Activated T-cell treated with anti-CD3 and anti-CD28 coated beads, Interleukin-2, amount 50 U/mL, for 24 hours (primary cell): ENCODE results near the gene COG4.
A peak's percentile ranks its signal among the peaks of the same experiment; 100 is the strongest.
"Not testable (repeated sequence)": the region's sequence is repeated elsewhere in the genome, so short reads cannot be mapped to it uniquely, and the experiment has no call there.

ENCODE experiments used
- DNase-seq: peaks from one replicate; pipeline ENCODE4 v3.0.0-alpha.2; 2020
- H3K27ac Mint-ChIP-seq: 2 replicates; pipeline ENCODE4 v1.8.0; 2020; ENCODE audit warnings: mild to moderate bottlenecking, mixed read lengths
- H3K27me3 Mint-ChIP-seq: 2 replicates; pipeline ENCODE4 v1.8.0; 2020; ENCODE audit warnings: mixed read lengths
- H3K36me3 Mint-ChIP-seq: 2 replicates; pipeline ENCODE4 v1.8.0; 2020; ENCODE audit warnings: low read depth, mixed read lengths
- H3K4me1 Mint-ChIP-seq: 2 replicates; pipeline ENCODE4 v1.8.0; 2020; ENCODE audit warnings: low read depth, mixed read lengths
- H3K4me3 Mint-ChIP-seq: 2 replicates; pipeline ENCODE4 v1.8.0; 2020; ENCODE audit warnings: mild to moderate bottlenecking, moderate library complexity, mixed read lengths
- H3K9me3 Mint-ChIP-seq: 2 replicates; pipeline ENCODE4 v1.8.0; 2020; ENCODE audit warnings: mixed read lengths

COG4 gene

DNA sequence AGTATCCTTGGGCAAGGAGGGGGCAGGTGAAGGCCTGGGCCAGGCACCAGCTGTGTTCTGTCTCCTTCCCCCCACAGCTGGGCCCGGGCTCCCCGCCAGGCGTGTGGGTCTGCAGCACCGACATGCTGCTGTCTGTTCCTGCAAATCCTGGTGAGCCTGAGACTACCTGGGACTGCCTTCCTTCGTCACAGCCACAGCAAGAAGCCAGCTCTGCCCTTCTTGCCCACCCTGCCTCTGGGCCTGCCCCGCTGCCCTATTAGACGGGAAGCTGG lies 56.6 kb downstream of the COG4 start:
- H3K27ac Mint-ChIP-seq = no peak overlapping the region
- H3K9me3 Mint-ChIP-seq = no peaks in the 10 kb centered on the region
- no peak for DNase-seq
- no peak overlapping the region for H3K4me3 Mint-ChIP-seq
- H3K4me1 Mint-ChIP-seq = no peaks in the 10 kb centered on the region
- no peaks in the 10 kb centered on the region for H3K27me3 Mint-ChIP-seq
- H3K36me3 Mint-ChIP-seq = peaks cover 18% of the 10 kb centered on the region

DNA sequence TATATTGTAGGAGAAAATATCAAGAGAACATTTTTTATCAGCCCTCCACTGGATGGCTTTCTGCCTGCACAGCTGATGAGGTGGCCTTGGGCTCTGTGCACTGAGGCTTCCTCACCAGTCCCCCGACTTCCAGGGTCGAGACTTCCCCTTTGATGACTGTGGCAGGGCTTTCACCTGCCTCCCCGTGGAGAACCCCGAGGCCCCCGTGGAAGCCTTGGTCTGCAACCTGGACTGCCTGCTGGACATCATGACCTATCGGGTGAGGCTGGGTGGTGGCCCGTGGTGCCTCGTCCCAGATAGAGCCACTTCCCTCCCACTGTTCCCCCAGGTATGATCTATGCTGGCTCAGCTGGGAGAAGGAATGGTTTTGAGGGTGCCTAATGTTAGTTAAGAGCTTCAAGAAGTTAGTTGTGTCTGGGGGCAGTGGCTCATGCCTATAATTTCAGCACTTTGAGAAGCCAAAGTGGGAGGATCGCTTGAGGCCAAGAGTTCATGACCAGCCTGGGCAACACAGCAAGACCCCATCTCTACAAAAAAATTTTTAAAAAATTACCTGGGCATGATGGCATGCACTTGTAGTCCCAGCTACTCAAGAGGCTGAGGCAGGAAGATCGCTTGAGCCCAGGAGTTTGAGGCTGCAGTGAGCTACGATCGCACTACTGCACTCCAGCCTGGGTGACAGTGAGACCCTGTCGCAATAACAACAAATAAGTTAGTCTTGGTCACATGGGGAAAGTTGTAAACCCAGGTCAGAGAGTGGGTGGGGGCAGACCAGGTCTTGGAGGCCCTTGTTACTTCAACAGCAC lies 57.2 kb downstream of the COG4 start:
- H3K27ac Mint-ChIP-seq = no peak overlapping the region
- no peaks in the 10 kb centered on the region for H3K9me3 Mint-ChIP-seq
- peaks cover 17% of the 10 kb centered on the region for H3K36me3 Mint-ChIP-seq
- H3K4me1 Mint-ChIP-seq = no peaks in the 10 kb centered on the region
- H3K4me3 Mint-ChIP-seq = no peak overlapping the region
- H3K27me3 Mint-ChIP-seq = no peaks in the 10 kb centered on the region
- no peak for DNase-seq

DNA sequence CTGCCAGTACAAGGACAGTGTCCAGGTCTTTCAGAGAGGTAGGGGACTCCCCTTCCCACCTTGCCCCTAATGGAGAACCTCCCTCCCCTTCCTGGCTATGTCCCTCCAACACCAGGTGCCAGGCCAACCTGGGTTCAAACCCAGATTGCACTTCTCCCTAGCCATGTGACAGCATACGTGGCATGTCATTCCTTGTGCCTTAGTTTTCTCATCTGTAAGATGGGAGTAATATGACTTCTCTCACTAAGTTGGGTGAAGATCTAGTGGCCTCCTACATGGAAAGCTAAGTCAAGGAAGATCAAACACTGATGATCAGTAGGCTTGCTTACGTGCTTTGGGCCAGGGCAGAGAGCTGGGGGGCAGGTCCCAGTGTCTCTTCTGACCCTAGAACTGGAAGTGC lies 60.1 kb downstream of the COG4 start:
- Mint-ChIP-seq H3K36me3 (peaks cover 12% of the 10 kb centered on the region), H3K27ac (no peak overlapping the region), H3K4me1 (peaks cover 1% of the 10 kb centered on the region), H3K4me3 (no peak overlapping the region), H3K27me3 (no peaks in the 10 kb centered on the region), H3K9me3 (no peaks in the 10 kb centered on the region)
- no peak for DNase-seq

DNA sequence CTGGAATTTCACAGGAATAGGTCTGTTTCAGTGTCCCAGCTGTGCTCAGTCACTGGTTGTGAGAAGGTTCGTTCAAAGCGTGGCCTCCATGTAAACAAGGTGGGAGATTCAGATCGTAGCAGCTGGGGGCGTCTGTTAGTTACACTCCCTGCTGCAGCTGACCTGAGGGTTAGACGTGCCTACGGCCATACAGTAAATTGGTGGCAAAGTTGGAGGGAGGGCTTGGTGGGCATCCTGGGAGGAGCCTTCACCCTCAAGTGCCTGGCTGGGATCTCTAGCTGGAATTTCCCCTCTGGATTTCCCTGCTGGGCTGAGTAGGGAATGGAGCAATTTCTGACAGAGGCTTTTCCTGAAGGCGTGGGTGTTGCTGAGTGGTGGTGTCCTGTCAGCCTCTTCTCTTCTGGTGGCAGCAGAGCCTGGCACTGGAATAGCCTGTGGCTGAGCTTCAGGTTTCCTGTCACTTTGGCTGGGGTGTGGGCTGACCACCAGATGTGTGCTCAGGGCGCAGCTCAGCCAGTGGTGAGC lies 62.6 kb downstream of the COG4 start:
- H3K9me3 Mint-ChIP-seq = no peaks in the 10 kb centered on the region
- H3K4me1 Mint-ChIP-seq = peaks cover 7% of the 10 kb centered on the region
- no peaks in the 10 kb centered on the region for H3K27me3 Mint-ChIP-seq
- H3K4me3 Mint-ChIP-seq = no peak overlapping the region
- no peak overlapping the region for H3K27ac Mint-ChIP-seq
- no peak for DNase-seq
- H3K36me3 Mint-ChIP-seq = peaks cover 5% of the 10 kb centered on the region

DNA sequence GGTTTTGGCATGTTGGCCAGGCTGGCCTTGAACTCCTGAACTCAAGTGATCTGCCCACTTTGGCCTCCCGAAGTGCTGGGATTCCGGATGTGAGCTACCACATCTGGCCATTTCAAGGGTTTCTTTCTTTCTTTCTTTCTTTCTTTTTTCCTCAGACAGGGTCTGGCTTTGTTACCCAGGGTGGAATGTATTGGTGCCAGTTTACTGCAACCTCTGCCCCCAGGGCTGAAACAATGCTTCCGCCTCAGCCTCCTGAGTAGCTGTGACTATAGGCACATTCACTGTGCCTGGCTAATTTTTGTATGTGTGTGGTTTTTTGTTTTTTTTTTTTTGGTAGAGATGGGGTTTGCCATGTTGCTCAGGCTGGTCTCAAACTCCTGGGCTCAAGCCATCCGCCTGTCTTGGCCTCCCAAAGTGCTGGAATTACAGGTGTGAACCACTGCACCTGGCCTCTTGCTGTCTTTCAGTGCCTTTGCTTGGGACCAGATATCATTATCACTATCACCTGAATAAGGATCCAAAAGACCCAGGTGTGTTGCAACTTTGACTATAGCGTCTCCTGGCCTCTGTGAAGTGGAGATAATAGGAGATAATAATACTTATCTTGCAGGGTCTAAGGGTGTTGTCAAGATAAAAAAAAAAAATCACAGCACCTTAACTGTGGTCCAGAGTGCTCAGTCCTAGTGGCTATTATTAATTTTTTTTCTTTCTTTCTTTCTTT lies 65.7 kb downstream of the COG4 start:
- no peaks in the 10 kb centered on the region for H3K27me3 Mint-ChIP-seq
- peaks cover 7% of the 10 kb centered on the region for H3K36me3 Mint-ChIP-seq
- H3K4me3 Mint-ChIP-seq = no peak overlapping the region
- no peak for DNase-seq
- H3K9me3 Mint-ChIP-seq = no peaks in the 10 kb centered on the region
- H3K27ac Mint-ChIP-seq = no peak overlapping the region
- H3K4me1 Mint-ChIP-seq = peaks cover 25% of the 10 kb centered on the region

DNA sequence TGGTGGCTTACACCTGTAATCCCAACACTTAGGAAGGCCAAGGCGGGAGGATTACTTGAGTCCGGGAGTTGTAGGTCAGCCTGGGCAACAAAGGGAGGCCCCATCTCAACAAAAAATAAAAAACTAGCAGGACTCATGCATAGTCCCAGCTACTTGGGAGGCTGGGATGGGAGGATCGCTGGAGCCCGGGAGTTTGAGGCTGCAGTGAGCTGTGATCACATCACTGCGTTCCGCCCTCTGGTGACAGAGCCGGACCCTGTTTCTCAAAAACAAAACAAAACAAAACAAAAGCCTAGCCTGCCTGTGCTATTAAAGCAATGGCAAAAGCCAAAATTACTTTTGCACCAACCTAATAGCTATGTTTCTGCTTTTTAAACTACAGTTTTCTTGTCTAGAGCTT lies 67.4 kb downstream of the COG4 start:
- peak overlapping the region; percentile 88 for H3K4me3 Mint-ChIP-seq
- no peaks in the 10 kb centered on the region for H3K9me3 Mint-ChIP-seq
- peaks cover 7% of the 10 kb centered on the region for H3K36me3 Mint-ChIP-seq
- H3K27ac Mint-ChIP-seq = peak overlapping the region; percentile 12
- no peaks in the 10 kb centered on the region for H3K27me3 Mint-ChIP-seq
- peaks cover 25% of the 10 kb centered on the region for H3K4me1 Mint-ChIP-seq
- DNase-seq = no peak

DNA sequence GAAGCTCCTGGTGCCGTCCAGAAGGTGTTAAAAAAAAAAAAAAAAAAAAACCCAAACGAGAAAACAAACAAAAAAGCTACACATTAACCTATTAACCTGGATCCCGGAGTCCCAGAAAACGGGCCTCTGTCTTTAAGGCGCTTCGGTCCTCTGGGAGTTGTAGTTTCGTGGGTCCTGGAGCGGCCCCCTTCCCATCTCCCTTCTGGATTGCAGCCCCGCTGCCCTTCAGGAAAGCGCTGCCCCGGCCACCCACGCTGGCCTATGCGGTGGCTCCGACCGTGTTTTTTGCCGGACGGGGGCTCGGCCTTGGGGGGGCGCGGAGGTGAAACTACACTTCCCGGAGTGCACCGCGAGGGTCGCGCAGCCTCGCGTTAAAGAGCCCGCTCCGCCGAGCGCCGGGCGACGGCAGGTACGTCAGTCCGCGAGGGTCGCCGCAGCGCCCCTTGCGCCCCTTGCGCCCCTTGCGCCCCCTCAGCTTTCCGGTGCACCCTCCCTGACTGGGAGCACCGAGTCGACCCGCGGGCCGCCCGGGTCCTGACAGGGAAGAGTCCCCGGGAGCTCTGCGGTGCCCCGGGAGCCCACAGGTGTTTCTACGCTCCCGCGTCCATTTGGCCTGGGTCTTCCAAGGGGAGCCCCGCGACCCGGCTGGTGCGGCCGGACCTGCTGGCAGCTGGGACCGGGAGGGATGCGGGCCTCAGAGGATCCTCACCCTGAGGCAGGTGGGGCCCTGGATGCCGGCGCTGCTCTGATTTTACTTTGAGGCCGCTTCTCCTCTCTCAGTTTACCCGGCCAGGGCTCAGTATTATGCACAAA lies 68.9 kb downstream of the COG4 start, which contains the start of gene FCSK:
Gene FCSK (plus strand): TSS at position 374 of the 813 bp plus-strand sequence. CDS start 8,596 bp downstream, outside the sequence.
- Mint-ChIP-seq H3K9me3 (no peaks in the 10 kb centered on the region), H3K27ac (peak within 1 kb of the TSS; percentile 96), H3K27me3 (no peaks in the 10 kb centered on the region), H3K4me1 (peaks cover 29% of the 10 kb centered on the region), H3K4me3 (peak within 1 kb of the TSS; percentile 88), H3K36me3 (peaks cover 7% of the 10 kb centered on the region)
- peak; percentile 87 for DNase-seq

DNA sequence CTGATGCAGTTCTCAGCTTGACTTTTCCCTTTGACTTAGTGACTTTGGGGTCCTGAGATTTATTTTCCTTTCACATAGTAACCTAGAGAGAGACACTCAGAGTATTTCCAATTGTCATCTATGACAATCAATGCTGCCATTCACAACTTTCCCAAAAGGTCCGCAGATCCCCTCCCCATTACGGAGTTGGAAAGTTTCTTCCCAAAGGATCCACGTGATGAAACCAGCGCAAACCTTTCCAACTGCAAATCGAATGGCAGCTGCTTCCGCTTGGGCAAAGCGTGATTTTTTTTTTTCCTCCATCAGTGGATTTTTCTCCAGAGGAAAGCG lies 69.5 kb downstream of the COG4 start:
- H3K27me3 Mint-ChIP-seq = no peaks in the 10 kb centered on the region

DNA sequence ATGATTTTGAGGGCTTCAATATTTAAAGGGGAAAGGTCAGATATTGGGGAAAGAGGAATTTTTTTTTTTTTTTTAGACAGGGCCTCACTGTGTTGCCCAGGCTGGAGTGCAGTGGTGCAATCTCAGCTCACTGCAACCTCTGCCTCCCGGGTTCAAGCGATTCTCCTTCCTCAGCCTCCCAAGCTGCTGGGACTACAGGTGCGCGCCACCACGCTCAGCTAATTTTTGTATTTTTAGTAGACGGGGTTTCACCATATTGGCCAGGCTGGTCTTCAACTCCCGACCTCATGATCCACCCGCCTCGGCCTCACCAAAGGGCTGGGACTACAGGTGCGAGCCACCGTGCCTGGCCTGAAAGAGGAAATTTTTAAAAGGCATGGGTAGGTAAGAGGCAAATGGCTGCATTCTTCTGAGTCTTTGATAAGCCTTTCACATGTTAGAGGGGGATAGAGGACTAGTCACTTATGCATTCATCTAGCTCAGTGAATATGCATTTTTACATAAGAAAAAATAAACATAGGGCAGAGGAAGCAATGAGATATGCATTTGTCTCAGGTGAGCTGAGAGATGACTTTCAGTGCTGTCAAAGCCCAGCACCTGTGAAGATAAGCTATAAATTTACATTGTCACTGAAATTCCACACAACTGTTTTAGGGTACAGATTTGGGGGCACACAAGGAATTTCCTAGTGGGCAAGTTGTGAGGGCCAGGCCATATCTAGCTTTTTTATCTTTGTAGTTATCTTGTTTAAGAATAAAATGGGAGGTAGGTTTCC lies 70.0 kb downstream of the COG4 start:
- Mint-ChIP-seq H3K36me3 (peaks cover 7% of the 10 kb centered on the region), H3K4me1 (peaks cover 29% of the 10 kb centered on the region), H3K27ac (peak overlapping the region; percentile 96), H3K27me3 (no peaks in the 10 kb centered on the region), H3K9me3 (no peaks in the 10 kb centered on the region), H3K4me3 (peak overlapping the region; percentile 88)
- DNase-seq = no peak

More for the DNA sequence above, 69.5 kb downstream of the COG4 start:
- H3K9me3 Mint-ChIP-seq = no peaks in the 10 kb centered on the region
- peak overlapping the region; percentile 96 for H3K27ac Mint-ChIP-seq
- H3K36me3 Mint-ChIP-seq = peaks cover 7% of the 10 kb centered on the region
- H3K4me1 Mint-ChIP-seq = peaks cover 29% of the 10 kb centered on the region
- DNase-seq = no peak
- H3K4me3 Mint-ChIP-seq = peak overlapping the region; percentile 88

DNA sequence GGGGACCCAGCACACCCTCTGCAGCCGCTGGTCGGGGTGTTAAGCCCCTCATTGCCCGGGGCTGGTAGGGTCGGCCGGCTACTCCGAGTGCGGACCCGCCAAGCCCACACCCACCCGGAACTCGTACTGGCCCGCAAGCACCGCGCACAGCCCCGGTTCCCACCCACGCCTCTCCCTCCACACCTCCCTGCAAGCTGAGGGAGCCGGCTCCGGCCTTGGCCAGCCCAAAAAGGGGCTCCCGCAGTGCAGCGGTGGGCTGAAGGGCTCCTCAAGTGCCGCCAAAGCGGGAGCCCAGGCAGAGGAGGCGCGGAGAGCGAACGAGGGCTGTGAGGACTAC lies 72.4 kb downstream of the COG4 start:
- not testable (repeated sequence) for H3K27ac Mint-ChIP-seq, H3K36me3 Mint-ChIP-seq, DNase-seq, H3K4me3 Mint-ChIP-seq, H3K9me3 Mint-ChIP-seq, H3K27me3 Mint-ChIP-seq
- peaks cover 23% of the 10 kb centered on the region for H3K4me1 Mint-ChIP-seq

DNA sequence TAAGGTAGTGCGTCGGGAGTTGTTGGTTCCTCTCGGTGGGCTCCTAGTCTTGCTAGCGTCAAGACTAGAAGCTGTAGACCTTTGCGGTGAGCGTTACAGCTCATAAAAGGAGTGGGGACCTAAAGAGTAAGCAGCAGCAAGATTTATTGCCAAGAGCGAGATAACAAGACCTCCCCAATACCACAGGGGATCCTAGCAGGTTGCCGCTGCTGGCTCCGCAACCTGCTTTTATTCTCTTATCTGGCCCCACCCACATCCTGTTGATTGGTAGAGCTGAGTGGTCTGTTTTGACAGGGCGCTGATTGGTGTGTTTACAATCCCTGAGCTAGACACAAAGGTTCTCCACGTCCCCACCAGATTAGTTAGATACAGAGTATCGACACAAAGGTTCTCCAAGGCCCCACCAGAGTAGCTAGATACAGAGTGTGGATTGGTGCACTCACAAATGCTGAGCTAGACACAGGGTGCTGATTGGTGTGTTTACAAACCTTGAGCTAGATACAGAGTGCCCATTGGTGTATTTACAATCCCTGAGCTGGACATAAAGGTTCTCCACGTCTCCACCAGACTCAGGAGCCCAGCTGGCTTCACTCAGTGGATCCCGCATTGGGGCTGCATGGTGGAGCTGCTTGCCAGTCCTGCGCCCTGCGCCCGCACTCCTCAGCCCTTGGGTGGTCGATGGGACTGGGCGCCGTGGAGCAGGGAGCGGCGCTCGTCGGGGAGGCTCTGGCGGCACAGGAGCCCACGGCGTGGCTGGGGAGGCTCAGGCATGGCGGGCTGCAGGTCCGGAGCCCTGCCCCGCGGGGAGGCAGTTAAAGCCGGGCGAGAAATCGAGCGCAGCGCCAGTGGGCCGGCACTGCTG lies 73.0 kb downstream of the COG4 start:
- not testable (repeated sequence) for H3K36me3 Mint-ChIP-seq, DNase-seq, H3K4me3 Mint-ChIP-seq, H3K27ac Mint-ChIP-seq, H3K9me3 Mint-ChIP-seq, H3K27me3 Mint-ChIP-seq
- H3K4me1 Mint-ChIP-seq = peaks cover 19% of the 10 kb centered on the region

DNA sequence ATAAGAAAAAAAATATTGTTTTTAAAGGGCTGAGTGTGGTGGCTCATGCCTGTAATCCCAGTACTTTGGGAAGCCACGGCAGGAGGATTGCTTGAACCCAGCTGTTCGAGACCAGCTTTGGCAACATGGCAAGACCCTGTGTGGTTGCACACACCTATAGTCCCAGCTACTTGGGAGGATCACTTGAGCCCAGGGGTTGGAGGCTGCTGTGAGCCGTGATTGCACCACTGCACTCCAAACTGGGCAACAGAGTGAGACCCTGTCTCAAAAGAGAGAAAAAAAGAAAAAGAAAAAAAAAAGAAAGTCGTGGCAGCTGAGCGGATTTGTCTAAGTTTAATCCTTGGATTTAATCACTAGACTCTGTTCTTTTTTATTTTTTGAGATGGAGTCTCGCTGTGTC lies 75.3 kb downstream of the COG4 start:
- no peak for DNase-seq
- Mint-ChIP-seq H3K27me3 (no peaks in the 10 kb centered on the region), H3K4me3 (no peak overlapping the region), H3K36me3 (no peaks in the 10 kb centered on the region), H3K27ac (no peak overlapping the region), H3K9me3 (no peaks in the 10 kb centered on the region), H3K4me1 (peaks cover 7% of the 10 kb centered on the region)

DNA sequence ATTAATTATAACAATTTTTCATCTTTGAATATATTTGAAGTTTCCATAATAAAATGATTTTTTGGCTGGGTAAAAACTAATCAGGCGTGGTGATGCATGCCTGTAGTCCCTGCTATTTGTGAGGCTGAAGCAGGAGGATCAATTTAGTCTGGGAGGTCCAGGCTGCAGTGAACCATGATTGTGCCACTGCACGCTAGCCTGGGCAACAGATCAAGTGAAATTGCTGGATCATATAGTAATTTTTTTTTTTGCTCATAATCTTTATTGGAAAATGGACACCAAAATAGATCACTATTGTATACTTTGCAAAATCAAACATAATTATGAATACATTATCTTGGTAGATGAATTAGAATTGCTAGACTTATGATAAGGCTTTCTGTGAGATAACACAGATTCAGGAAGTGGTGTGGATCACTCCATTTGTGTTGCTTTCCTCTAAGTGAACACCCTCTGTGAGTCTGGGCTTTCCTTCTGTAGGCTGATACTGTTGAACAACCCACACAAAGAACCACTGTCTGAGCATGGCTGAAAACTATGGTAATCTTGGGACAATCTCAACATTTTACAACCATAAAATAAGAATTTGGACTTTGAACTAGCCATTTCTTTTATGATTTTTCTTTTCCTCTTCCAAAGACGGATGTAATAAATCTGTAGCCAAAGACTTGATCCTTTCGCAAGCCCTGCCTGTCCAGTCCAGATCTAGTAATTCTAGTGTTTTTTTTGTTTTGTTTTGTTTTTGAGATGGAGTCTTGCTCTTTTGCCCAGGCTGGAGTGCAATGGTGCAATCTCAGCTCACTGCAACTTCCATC lies 78.9 kb downstream of the COG4 start:
- Mint-ChIP-seq H3K9me3 (no peaks in the 10 kb centered on the region), H3K4me1 (peaks cover 6% of the 10 kb centered on the region), H3K36me3 (no peaks in the 10 kb centered on the region), H3K4me3 (no peak overlapping the region), H3K27me3 (no peaks in the 10 kb centered on the region), H3K27ac (no peak overlapping the region)
- no peak for DNase-seq
